ENCODE data around the gene FAM107B. TPM values are rescaled to one million over a fixed set of nuclear protein-coding genes. Genes with fewer than 3 reads are reported as not detected.

Gene FAM107B
- total and polyA plus RNA-seq, 2 experiments from 2014 or later, result 11.0 to 17.6 TPM

GRCh38 chr10:14523286-14523685, 251.4 kb downstream of the FAM107B start:
- no peak for ATAC-seq
- H3K27ac Mint-ChIP-seq, result peak overlapping the region; percentile 18; the same call in 1 of the 2 replicates

DNA sequence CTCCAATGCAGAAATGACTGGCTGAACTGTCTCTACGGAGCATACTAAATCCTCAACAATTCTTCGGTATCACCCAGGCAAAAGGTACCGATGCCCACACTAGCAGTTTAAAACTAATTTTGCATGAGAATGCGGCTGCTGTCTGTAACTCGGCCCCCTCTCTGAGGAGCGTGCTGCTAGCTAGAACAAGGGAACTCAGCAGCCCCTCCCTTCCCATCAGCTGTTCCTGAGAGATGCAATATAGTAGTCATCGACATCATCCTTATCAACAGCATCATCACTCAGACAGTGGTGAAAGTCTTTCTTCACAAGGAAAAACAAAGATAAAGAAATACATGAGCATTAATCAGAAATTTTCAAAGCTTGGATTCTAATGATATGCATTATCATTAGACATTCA, 254.9 kb downstream of the FAM107B start:
- H3K9me2 ChIP-seq (ENCODE audit: insufficient read depth), result no peaks in the 10 kb centered on the region
- H3K27ac ChIP-seq (ENCODE audit: low read depth), result no peak overlapping the region
- peaks cover 19% of the 10 kb centered on the region for H3K4me1 ChIP-seq (ENCODE audit: insufficient read depth)
- Mint-ChIP-seq H3K9me3 (no peaks in the 10 kb centered on the region; the same call in 2 of the 3 replicates), H3K4me3 (no peak overlapping the region), H3K27me3 (ENCODE audit: insufficient read depth, low read depth, poor library complexity) (no peaks in the 10 kb centered on the region), H3K4me1 (peaks cover 18% of the 10 kb centered on the region), H3K36me3 (ENCODE audit: low read depth) (peaks cover 3% of the 10 kb centered on the region; the same call in 2 of the 3 replicates), H3K27ac (no peak overlapping the region)
- H3F3A ChIP-seq (replicated peaks; ENCODE audit: low read depth), result no peaks in the 10 kb centered on the region
- H3K4me3 ChIP-seq, result no peak overlapping the region
- DNase-seq (ENCODE audit: low spot score) (peak; percentile 69), ATAC-seq (peak; percentile 97)
- H4K20me1 ChIP-seq (replicated peaks; ENCODE audit: insufficient read depth), result 0 out of 2 replicates have a peak, but pooled peaks cover 8% of the 10 kb centered on the region
- H3K36me3 ChIP-seq (ENCODE audit: insufficient read depth), result no peaks in the 10 kb centered on the region
- H2AFZ ChIP-seq, result no peak overlapping the region
- no peaks in the 10 kb centered on the region for H3K27me3 ChIP-seq (ENCODE audit: insufficient read depth)
- H3K4me2 ChIP-seq, result peak overlapping the region; percentile 24
- H3K79me2 ChIP-seq (replicated peaks; ENCODE audit: insufficient read depth), result no peaks in the 10 kb centered on the region
- no peak for TF ChIP-seq POLR2AphosphoS5 (IDR thresholded peaks at IDR 0.05; ENCODE audit: low read depth)
- no peak for TF ChIP-seq ZNF114 (CRISPR knock-in tag; IDR thresholded peaks at IDR 0.05)
- no peak for TF ChIP-seq CREB1 (CRISPR knock-in tag; IDR thresholded peaks at IDR 0.05; ENCODE audit: low read depth)
- TF ChIP-seq EZH2 (IDR thresholded peaks at IDR 0.05; ENCODE audit: low read depth, unreplicated experiment), result no peak
- TF ChIP-seq STAT1 (IDR thresholded peaks at IDR 0.05; ENCODE audit: unreplicated experiment), result no peak
- TF ChIP-seq, protein P1, sequence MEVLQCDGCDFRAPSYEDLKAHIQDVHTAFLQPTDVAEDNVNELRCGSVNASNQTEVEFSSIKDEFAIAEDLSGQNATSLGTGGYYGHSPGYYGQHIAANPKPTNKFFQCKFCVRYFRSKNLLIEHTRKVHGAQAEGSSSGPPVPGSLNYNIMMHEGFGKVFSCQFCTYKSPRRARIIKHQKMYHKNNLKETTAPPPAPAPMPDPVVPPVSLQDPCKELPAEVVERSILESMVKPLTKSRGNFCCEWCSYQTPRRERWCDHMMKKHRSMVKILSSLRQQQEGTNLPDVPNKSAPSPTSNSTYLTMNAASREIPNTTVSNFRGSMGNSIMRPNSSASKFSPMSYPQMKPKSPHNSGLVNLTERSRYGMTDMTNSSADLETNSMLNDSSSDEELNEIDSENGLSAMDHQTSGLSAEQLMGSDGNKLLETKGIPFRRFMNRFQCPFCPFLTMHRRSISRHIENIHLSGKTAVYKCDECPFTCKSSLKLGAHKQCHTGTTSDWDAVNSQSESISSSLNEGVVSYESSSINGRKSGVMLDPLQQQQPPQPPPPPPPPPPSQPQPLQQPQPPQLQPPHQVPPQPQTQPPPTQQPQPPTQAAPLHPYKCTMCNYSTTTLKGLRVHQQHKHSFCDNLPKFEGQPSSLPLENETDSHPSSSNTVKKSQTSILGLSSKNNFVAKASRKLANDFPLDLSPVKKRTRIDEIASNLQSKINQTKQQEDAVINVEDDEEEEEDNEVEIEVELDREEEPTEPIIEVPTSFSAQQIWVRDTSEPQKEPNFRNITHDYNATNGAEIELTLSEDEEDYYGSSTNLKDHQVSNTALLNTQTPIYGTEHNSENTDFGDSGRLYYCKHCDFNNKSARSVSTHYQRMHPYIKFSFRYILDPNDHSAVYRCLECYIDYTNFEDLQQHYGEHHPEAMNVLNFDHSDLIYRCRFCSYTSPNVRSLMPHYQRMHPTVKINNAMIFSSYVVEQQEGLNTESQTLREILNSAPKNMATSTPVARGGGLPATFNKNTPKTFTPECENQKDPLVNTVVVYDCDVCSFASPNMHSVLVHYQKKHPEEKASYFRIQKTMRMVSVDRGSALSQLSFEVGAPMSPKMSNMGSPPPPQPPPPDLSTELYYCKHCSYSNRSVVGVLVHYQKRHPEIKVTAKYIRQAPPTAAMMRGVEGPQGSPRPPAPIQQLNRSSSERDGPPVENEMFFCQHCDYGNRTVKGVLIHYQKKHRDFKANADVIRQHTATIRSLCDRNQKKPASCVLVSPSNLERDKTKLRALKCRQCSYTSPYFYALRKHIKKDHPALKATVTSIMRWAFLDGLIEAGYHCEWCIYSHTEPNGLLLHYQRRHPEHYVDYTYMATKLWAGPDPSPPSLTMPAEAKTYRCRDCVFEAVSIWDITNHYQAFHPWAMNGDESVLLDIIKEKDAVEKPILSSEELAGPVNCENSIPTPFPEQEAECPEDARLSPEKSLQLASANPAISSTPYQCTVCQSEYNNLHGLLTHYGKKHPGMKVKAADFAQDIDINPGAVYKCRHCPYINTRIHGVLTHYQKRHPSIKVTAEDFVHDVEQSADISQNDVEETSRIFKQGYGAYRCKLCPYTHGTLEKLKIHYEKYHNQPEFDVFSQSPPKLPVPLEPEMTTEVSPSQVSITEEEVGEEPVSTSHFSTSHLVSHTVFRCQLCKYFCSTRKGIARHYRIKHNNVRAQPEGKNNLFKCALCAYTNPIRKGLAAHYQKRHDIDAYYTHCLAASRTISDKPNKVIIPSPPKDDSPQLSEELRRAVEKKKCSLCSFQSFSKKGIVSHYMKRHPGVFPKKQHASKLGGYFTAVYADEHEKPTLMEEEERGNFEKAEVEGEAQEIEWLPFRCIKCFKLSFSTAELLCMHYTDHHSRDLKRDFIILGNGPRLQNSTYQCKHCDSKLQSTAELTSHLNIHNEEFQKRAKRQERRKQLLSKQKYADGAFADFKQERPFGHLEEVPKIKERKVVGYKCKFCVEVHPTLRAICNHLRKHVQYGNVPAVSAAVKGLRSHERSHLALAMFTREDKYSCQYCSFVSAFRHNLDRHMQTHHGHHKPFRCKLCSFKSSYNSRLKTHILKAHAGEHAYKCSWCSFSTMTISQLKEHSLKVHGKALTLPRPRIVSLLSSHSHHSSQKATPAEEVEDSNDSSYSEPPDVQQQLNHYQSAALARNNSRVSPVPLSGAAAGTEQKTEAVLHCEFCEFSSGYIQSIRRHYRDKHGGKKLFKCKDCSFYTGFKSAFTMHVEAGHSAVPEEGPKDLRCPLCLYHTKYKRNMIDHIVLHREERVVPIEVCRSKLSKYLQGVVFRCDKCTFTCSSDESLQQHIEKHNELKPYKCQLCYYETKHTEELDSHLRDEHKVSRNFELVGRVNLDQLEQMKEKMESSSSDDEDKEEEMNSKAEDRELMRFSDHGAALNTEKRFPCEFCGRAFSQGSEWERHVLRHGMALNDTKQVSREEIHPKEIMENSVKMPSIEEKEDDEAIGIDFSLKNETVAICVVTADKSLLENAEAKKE (CRISPR knock-in tag; IDR thresholded peaks at IDR 0.05), result no peak

More at GRCh38 chr10:14523286-14523685, 251.4 kb downstream of the FAM107B start:
- H3K4me1 ChIP-seq (ENCODE audit: insufficient read depth), result peaks cover 19% of the 10 kb centered on the region
- H3K36me3 Mint-ChIP-seq (ENCODE audit: low read depth), result peaks cover 3% of the 10 kb centered on the region; the same call in 2 of the 3 replicates
- H3K4me2 ChIP-seq, result no peak overlapping the region
- H3K4me1 Mint-ChIP-seq, result peaks cover 18% of the 10 kb centered on the region
- no peak overlapping the region for H3K4me3 ChIP-seq
- H2AFZ ChIP-seq, result no peak overlapping the region
- H3K9me3 Mint-ChIP-seq, result no peaks in the 10 kb centered on the region
- H3K79me2 ChIP-seq (replicated peaks; ENCODE audit: insufficient read depth), result no peaks in the 10 kb centered on the region
- H3F3A ChIP-seq (replicated peaks; ENCODE audit: low read depth), result no peaks in the 10 kb centered on the region
- H3K27me3 ChIP-seq (ENCODE audit: insufficient read depth), result no peaks in the 10 kb centered on the region
- H3K36me3 ChIP-seq (ENCODE audit: insufficient read depth), result no peaks in the 10 kb centered on the region
- TF ChIP-seq NANOG (IDR thresholded peaks at IDR 0.05; ENCODE audit: borderline replicate concordance) (no peak), ZNF331 (CRISPR knock-in tag; IDR thresholded peaks at IDR 0.05; ENCODE audit: low read depth) (no peak), REST (IDR thresholded peaks at IDR 0.05; ENCODE audit: unreplicated experiment) (no peak), EZH2 (IDR thresholded peaks at IDR 0.05; ENCODE audit: low read depth, unreplicated experiment) (no peak), ZNF114 (CRISPR knock-in tag; IDR thresholded peaks at IDR 0.05) (no peak), EZH2phosphoT487 (IDR thresholded peaks at IDR 0.05; ENCODE audit: unreplicated experiment) (no peak)
- no peak overlapping the region for H3K4me3 Mint-ChIP-seq
- H3K27ac ChIP-seq (ENCODE audit: low read depth), result no peak overlapping the region
- no peaks in the 10 kb centered on the region for H3K9me2 ChIP-seq (ENCODE audit: insufficient read depth)
- DNase-seq (ENCODE audit: low spot score), result no peak
- no peaks in the 10 kb centered on the region for H3K27me3 Mint-ChIP-seq (ENCODE audit: insufficient read depth, low read depth, poor library complexity)
- 0 out of 2 replicates have a peak, but pooled peaks cover 8% of the 10 kb centered on the region for H4K20me1 ChIP-seq (replicated peaks; ENCODE audit: insufficient read depth)

Data from GM23338 (cell line).